HG03139 (cell line): ENCODE data around the gene TSPAN13.

ENCODE experiments used
- ATAC-seq: cut with Tn5 transposase; IDR thresholded peaks from one replicate; pipeline ENCODE4 v1.9.1; 2021; ENCODE audit not compliant: unreplicated experiment

The TSPAN13 gene

DNA sequence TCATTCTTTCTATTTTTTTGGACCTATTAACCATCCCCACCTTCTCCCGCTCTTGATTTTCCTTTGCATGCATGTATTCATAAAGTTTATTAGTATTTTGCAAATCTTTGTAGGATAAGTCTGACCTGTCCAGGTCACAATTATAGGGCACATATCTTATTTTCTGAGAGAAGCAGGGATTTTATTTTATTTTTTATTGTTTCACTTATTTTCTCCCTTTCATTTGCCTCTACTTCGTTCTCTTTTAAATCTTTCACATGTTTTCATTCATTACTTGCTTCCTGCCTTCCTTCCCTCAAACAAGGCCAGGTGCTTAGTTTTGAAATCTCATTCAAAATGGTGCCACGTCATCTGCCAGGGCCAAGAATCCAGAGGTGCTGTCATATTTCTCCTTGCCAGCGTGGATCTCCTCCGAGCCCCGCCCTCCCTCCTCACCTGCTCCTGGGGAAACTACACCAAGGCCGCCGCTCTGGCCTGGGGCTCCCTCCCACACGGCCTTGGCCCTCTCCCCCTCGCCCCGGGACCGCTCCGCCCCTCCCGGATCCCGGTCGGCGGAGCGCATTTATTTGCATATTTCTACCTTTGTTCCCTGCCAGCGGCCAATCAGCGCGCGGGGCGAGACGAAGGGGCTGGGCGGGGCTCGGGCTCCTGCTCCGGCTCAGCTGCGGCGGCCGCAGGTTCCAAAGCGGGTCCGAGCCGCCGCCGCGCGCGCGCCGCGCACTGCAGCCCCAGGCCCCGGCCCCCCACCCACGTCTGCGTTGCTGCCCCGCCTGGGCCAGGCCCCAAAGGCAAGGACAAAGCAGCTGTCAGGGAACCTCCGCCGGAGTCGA is at the start of gene TSPAN13:
TSPAN13 (plus strand) TSS at position 654 of the 830 bp plus-strand sequence. CDS start 213 bp downstream, outside the sequence.
- ATAC-seq, result peak; percentile 80

DNA sequence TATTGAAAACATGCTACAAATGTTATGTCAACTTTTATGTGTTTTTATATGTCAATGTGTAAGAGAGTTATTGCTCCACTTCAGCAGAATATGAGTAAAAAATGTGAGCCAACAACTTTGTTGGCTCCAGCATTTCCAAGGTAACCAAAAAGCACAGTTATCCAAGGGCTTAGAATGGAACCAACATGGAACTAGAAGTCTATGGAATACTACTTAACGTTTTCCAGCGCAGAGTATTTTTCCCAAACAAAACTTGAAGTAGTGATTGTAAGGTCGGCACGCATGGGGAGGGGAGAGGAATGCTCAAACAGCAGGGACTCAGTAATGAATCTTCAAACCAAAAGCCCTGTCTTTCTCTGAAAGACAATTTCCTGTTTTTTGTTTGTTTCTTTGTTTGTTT is 45.0 kb upstream of the TSPAN13 start:
- ATAC-seq, result no peak

DNA sequence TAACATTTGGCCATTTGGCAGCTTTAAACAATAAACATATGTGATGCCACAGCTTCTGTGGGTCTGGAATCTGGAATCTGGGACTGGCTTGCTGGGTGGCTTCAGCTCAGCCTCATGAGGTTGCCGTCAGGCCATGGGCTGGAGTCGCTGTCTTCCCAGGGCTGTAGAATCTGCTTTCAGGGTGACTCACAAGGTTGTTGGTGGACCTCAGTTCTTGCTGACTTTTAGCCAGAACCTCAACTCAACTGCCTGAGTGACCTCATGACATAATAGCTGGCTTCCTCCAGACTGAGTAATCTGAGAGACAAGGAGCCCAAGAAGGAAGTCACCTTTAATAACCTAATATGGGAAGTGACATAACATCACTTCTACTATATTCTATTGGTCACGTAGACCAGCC is 44.6 kb upstream of the TSPAN13 start:
- ATAC-seq, result no peak

DNA sequence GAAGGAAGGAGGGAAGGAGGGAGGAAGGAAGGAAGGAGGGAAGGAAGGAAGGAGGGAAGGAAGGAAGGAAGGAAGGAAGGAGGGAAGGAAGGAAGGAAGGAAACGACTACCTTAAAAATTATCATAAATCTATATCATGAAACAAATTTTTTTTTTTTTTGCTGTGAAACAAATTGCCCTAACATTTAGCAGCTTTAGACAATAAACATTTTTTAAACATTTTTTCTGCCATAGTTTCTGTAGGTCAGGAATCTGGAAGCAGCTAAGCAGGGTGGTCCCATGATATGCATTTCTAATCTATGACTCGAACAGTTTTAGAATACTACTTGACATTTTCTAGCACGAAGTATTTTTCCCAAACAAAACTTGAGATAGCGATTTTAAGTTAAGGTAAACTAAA is 42.9 kb upstream of the TSPAN13 start:
- ATAC-seq, result no peak

DNA sequence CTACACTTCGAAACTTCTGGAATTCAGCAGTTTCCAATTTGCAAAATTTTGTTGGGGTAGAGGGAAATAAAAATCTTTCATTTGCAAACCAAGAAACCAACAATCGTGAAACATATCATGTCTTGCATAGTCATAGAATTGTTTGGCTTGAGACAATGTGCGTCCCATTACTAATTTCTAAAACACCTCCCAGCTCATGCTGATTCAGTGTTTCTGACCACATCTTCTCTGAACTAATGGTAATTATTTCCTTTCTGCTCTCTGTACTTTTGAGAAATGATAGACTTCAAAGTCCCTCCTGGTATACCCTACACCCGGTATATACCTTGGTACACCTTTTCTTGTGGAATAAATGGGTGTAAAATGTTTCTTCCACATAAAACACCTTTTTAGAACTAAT is 41.8 kb upstream of the TSPAN13 start:
- no peak for ATAC-seq

DNA sequence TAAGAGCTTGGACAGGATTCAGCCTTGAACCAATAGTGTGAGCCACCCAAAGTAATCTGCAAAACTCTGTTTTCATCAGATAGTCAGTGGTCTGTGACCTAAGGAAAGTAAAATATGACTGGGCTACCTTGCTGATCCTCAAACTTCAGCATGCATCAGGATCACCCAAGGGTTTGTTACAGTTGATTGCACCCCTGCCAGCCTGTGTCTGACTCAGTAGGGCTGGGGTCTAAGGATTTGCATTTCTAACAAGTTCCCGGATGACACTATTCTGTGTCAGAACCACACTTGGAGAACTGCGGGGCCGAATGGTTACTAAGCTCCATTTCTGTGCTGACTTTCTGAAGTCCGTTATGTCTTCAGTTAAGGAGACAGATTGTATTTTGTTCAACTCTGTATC is 40.6 kb upstream of the TSPAN13 start:
- no peak for ATAC-seq

DNA sequence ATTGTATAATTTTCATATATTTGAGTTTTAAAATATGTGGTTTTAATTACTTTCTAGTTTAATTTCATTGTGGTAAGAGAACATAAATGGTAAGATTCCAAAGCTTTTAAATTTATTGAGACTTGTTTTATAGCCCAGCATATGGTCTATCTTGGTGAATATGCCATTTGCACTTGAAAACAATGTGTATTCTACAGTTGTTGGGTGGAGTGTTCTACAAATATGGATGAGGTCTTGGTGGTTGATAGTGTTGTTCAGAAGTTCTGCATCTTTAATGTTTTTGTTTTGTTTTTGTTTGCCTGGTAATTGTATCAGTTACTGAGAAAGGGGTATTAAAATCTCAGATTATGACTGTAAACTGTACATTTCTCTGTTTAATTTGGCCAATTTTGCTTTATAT is 37.6 kb upstream of the TSPAN13 start:
- ATAC-seq, result no peak

DNA sequence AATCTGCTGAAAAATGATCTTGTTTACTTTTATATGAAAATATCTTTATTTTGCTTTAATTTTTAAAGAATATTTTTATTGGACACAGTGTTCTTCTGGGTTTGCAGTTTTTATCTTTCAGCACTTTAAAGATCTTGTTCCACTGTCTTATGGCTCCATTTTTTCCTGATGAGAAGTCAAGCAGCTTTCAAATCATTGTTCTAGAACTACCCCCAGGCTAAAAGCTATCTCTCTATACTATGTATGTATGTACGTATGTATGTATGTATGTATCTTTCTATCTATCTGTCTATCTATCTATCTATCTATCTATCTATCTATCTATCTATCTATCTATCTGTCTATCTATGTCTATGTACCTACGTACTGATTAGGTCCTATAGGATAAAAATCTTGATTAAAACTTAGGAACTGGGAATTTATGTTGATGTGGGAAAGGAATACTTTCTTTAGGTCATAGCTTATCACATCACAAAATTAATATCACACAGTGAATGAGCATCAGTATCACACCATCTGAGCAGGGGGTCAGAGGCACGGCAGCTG is 35.4 kb upstream of the TSPAN13 start:
- ATAC-seq, result no peak

DNA sequence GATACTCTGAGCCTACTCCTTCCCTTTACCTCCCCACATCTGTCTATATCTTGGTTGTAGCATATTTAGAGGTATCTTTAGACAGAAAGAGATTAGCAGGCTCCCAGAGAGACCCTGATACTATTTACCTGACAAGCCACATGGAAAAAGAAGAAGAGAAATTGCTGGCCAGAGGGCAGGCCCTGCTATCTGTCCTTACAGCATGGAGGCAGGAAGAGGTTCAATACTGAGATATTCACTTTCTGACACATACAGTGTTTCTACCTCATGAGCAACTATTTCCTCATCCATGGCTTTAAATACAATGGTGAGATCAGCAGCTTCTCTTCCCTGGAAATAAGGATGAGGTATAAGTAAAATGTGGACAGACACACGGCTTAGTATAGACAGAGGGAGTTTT is 33.9 kb upstream of the TSPAN13 start:
- no peak for ATAC-seq

DNA sequence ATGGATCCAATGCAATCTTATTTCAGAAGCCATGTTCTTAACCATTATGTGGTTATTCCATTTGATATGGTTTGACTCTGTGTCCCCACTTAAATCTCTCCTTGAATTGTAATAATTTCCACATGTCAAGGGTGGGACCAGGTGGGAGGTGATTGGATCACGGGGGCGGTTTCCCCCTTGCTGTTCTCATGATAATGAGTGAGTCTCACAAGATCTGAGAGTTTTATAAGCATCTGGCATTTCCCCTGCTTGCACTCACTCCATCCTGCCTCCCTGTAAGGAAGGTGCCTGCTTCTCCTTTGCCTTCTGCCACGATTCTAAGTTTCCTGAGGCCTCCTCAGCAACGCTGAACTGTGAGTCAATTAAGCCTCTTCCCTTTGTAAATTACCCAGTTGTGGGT is 32.0 kb upstream of the TSPAN13 start:
- ATAC-seq, result no peak

DNA sequence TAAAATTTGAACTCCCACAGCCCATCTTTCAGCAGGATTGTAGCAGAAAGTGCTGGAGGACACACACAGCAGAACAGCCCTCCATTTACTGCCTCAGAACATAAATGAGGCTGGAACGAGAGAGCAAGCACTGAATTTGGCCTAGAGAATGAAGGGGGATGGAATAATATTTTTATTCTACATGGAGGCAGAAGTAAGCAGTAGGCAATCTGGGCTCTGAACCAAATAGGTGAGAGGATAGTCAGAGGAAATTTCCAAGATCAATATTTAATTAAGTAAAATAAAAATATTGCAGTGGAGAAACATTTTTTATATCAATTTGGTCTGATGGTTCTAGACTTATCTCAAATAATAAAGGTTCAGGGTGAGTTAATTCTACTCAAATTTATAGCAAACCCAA is 29.2 kb upstream of the TSPAN13 start:
- no peak for ATAC-seq

DNA sequence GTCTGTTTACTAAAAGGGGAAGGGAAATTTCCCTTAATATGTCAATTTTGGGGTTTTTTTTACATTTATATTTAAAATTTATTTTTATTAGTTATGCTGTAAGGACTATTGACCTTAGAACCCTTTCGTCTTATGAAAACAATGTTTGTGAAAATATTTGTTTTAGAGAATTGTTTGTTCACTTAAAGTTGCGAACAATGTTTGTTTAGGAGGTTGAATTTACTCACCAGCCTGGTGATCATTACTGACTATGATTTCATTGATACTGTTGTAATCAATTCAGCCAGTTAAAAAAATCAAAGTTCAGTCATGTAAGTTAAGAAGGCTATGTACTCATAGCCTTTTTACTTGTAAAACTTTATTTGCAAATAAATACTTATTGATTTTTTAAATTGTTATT is 27.4 kb upstream of the TSPAN13 start:
- no peak for ATAC-seq

DNA sequence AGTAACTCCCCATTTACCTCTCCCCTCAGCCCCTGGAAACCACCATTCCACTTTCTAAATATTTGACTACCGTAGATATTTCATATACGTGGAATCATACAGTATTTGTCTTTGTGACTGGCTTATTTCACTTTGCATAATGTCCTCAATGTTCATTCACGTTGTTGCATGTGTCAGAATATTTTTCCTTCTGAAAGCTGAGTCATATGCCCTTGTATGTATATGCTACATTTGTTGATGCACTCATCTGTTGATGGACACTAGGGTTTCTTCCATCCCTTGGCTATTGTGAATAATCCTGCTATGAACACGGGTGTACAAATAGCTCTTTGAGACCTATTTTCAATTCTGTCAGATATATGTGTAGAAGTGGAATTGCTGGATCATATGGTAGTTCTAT is 25.8 kb upstream of the TSPAN13 start:
- ATAC-seq, result no peak

DNA sequence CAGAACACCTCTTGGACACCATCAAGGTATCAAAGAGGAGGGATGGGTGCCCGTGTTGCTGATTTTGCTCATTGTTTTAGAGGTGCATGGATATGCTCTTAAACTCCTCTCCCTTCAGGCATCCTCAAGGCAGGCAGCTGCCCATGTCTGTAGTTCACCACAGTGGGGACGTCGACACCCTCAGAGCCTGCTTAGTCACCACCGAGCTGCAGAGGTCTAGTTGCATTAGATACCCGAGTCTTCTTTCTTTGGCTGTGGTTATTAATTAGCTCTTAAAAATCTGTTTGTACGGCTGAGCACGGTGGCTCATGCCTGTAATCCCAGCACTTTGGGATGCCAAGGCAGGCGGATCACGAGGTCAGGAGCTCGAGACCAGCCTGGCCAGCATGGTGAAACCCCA is 24.7 kb upstream of the TSPAN13 start:
- ATAC-seq, result no peak

DNA sequence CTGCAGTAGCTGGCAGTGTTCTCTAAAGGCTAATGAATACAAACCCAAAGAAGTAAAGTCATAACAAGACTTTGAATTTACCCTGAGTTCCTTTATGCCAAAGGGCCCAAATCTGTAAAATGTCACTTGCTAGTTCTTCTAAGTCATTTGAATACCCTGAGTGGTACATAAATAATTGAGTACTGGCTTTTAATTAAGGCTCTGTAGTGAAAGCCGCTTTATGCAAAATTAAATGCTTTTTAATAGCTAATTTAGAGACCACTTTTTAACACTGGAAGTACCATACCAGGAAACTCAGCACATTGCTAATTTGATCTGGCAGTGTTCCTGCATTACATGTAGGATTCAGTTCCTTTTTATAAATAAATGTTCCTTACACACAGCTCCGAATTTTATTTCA is 24.0 kb upstream of the TSPAN13 start:
- no peak for ATAC-seq

DNA sequence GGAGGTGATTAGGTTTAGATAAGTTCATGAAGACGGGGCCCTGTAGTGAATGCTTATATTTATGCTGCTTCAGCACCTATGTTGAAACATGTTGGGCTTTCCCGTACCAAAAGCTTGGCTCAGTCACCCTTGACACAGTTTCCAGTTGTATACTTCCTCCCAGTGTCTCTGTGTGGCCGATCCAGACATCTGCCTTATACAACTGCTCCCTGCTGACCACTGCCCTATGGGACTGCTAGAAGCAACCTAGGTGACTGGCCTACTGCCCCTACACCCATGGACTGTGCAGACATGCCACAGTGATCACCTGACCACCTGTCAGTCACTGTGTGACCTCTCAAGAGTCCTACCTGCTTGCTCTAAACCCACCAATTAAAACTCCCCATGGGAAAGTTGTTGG is 22.6 kb upstream of the TSPAN13 start:
- no peak for ATAC-seq

DNA sequence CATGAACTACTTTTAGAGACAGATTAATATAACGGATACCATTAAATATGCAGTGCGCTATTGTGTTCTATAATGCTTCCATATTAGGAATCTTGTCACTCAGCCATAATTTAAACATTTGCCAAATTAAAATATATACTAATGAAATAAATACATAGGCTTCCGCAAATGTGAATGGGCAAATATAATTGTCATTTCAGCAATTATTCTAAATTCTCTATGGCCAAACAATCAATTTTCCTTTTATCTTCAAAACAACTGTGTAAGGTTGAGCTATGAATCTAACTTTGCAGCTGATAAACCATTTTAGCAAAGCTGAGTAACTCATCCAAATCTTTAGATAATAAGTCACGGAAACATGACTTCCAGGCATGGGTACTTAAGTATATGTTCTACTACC is 20.7 kb upstream of the TSPAN13 start:
- ATAC-seq, result no peak

DNA sequence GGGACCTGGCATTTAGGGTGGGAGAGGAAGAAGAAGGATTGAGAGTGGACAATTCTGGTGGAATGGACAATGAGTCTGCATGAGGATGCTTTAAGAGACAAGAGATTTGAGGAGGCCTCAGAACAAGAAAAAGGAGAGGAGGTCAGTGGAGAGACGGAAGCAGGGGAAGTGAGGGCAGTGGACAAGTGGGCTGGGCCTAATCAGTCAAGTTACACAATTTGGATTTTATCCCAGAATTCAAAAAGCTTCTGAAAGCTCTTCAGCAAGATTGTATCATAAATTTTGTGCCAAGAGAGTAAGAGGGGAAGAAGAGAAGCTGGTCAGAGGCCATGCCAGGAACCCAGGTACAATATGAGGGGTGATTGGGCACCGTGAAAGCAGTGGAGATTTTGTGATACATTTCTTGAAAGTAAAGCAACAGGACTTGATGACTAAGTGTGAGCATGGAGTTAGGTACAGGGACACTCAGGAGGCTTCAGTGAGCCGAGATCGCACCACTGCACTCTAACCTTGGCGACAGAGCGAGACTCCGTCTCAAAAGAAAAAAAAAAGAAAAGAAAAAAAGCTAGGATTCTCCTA is 19.3 kb upstream of the TSPAN13 start:
- ATAC-seq, result no peak

DNA sequence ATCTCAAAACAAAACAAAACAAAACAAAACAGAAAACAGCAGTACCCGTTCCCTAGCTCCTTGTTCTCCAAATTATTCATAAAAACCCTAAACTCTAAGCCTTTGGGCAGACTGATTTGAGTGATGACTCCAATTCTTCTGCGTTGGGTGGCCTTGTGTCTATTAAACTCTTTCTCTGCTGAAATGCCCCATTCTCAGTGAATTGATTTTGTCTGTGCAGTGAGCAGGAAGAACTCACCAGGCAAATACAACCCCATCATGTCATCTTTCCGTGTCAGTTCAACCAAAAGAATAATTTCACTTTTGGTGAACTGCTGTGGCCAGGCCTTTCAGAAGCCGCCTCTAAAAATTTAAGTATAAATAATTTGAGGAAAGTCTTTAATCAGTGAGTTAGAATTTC is 18.5 kb upstream of the TSPAN13 start:
- no peak for ATAC-seq

DNA sequence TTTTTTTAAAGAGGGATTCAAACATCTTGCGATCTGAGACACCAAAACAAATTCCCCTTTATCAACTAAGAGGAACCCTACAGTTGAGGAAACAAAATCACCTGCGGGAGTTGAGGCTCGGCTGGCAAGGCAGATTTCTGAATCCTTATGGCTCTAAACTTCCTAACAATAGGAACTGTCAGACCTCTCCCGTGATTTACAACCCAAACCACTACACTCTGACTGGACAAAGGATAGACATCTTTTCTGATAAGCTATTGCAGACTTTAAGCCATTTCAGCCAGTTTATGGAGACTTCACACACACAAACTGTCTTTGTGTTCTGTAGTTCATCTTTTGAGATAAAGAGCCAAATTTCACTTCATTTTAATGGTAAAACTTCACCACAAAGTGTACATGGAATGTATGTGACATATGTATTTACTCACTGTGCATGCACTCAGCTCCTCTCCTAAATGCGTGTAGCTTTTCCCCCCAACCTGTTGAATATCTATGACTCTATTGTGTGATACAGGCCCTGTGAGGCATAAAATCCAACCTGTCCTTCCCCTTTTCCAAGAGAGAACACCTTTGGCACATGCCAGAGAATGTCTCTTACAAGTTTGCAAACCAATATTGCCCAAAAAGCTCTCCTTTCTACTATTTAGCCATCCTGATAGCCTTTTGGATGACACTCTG is 15.4 kb upstream of the TSPAN13 start:
- ATAC-seq, result no peak

DNA sequence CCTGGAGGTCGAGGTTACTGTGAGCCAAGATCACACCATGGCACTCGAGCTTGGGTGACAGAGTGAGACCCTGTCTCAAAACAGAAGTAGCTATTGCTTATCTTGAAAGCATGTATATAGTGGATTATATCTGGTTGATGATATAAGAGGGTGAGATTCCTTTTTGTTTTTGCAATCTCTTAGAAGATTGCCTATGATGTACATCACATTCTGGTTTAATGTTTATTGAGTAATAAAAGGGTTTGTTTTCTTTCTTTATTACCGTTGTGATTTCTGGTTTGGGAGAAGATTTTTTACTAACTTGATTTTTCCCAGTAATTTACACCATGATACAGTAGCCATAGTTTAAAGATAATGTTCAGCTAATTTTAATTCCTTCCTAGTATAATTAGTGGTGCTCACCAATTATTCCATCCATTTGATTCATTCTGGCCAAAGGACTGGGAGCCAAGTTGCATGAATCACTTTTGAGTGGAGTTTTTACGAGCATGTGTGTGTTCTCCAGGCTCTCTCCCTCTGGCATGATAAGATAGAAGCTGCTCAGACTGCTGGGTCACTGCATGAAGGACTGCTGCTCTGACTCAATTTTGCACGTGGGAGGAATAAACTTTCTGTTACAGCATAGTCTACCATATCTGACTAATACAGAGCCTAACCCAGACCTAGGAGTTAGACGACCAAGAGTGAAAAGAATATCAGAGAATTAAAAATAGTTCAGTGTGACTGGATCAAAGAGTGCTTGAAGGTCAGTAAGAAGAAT is 13.5 kb upstream of the TSPAN13 start:
- ATAC-seq, result no peak
